Measurements from ENCODE around the gene OSBPL7.

GRCh38 chr17:47860386-47860785, 38.8 kb upstream of the OSBPL7 start:
- TF ChIP-seq CTCF (IDR thresholded peaks at IDR 0.05 in 4 of 5, conservative IDR thresholded peaks at IDR 0.05 in 1 of 5) (no peak), POLR2A (IDR thresholded peaks at IDR 0.05) (no peak)
